ENCODE data around the gene TDO2. TPM values are rescaled to one million over a fixed set of nuclear protein-coding genes. Genes with fewer than 3 reads are reported as not detected.

Gene TDO2
- polyA plus RNA-seq, 1 donor (not counting 4 experiments of a cell fraction or from before 2014, with no cell fraction given), result not detected

DNA sequence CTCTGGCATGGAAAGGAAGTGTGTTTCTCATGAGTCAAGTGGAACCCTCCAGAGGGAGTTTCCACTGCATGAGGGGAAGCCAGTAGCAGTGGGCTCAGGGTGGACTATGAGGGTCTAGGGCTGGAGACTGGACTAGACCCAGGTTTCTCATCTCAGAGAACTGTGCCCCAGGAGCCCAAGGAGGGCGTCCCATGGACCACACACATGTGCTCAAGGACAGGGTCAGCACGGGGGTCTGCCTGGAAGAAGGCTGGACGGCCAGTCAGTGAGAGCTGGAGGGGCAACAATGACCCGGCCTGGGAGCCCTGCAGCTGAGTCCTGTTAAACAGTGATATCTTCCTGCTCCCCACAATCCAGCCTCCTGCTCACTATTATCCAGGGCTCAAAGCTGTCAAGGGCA lies 55.9 kb downstream of the TDO2 start:
- no peak overlapping the region for H3K27ac ChIP-seq (ENCODE audit: control insufficient read depth, insufficient read depth, low read length)
- no peaks in the 10 kb centered on the region for H3K36me3 ChIP-seq (ENCODE audit: control insufficient read depth in 2 of 2, extremely low read depth in 1 of 2, insufficient read depth in 2 of 2, low read length in 2 of 2)
- dilution Hi-C loops (cut with MboI; ENCODE audit: extremely low pct_ligation_motif_present, low sequenced_read_pairs), result no loop called here
- H3K9me3 ChIP-seq (ENCODE audit: control insufficient read depth, low read depth, low read length), result no peaks in the 10 kb centered on the region
- no peak overlapping the region for H3K4me2 ChIP-seq (ENCODE audit: control insufficient read depth, extremely low read depth, insufficient read depth, low read depth, low read length)
- no peaks in the 10 kb centered on the region for H3K79me2 ChIP-seq (ENCODE audit: control insufficient read depth, insufficient read depth, low read length)
- DNase-seq (ENCODE audit: low read depth, low spot score) (no peak), FAIRE-seq (no peak)
- no peaks in the 10 kb centered on the region for H3K9me1 ChIP-seq (ENCODE audit: control insufficient read depth, extremely low read depth, insufficient read depth, low read length)
- no peaks in the 10 kb centered on the region for H4K20me1 ChIP-seq (ENCODE audit: control insufficient read depth, extremely low read depth, insufficient read depth, low read length)
- peaks cover 6% of the 10 kb centered on the region for H3K4me1 ChIP-seq (ENCODE audit: control insufficient read depth, extremely low read depth, insufficient read depth, low read length)
- no peak overlapping the region for H3K9ac ChIP-seq (ENCODE audit: control insufficient read depth, extremely low read depth, insufficient read depth, low read length)
- H2AFZ ChIP-seq (ENCODE audit: control insufficient read depth, low read length), result no peak overlapping the region
- H3K27me3 ChIP-seq (ENCODE audit: control insufficient read depth, extremely low read depth, insufficient read depth, low read length), result no peaks in the 10 kb centered on the region
- TF ChIP-seq EZH2 (IDR thresholded peaks at IDR 0.05; ENCODE audit: low read length) (no peak), CTCF (optimal IDR thresholded peaks at IDR 0.05 in 1 of 3, IDR thresholded peaks at IDR 0.05 in 1 of 3, conservative IDR thresholded peaks at IDR 0.05 in 1 of 3; ENCODE audit: extremely low read depth in 1 of 3, insufficient read depth in 2 of 3, low read length in 3 of 3) (no peak)
- H3K4me3 ChIP-seq (ENCODE audit: control insufficient read depth in 2 of 3, extremely low read depth in 1 of 3, insufficient read depth in 2 of 3, low read depth in 1 of 3, low read length in 3 of 3), result no peak overlapping the region

GRCh38 chr4:155960522-155960921 lies 57.0 kb downstream of the TDO2 start:
- DNase-seq (ENCODE audit: low read depth, low spot score), result no peak
- no peaks in the 10 kb centered on the region for H3K79me2 ChIP-seq (ENCODE audit: control insufficient read depth, insufficient read depth, low read length)
- no peak overlapping the region for H3K9ac ChIP-seq (ENCODE audit: control insufficient read depth, extremely low read depth, insufficient read depth, low read length)
- H3K4me3 ChIP-seq (ENCODE audit: control insufficient read depth in 2 of 3, extremely low read depth in 1 of 3, insufficient read depth in 2 of 3, low read depth in 1 of 3, low read length in 3 of 3), result peak overlapping the region in 1 of 3 experiments; percentile 22
- dilution Hi-C loops (cut with MboI; ENCODE audit: extremely low pct_ligation_motif_present, low sequenced_read_pairs), result no loop called here
- peak overlapping the region; percentile 29 for H3K4me2 ChIP-seq (ENCODE audit: control insufficient read depth, extremely low read depth, insufficient read depth, low read depth, low read length)
- no peaks in the 10 kb centered on the region for H3K9me1 ChIP-seq (ENCODE audit: control insufficient read depth, extremely low read depth, insufficient read depth, low read length)
- no peaks in the 10 kb centered on the region for H4K20me1 ChIP-seq (ENCODE audit: control insufficient read depth, extremely low read depth, insufficient read depth, low read length)
- H2AFZ ChIP-seq (ENCODE audit: control insufficient read depth, low read length), result peak overlapping the region; percentile 54
- no peaks in the 10 kb centered on the region for H3K36me3 ChIP-seq (ENCODE audit: control insufficient read depth in 2 of 2, extremely low read depth in 1 of 2, insufficient read depth in 2 of 2, low read length in 2 of 2)
- TF ChIP-seq EZH2 (IDR thresholded peaks at IDR 0.05; ENCODE audit: low read length) (no peak), CTCF (optimal IDR thresholded peaks at IDR 0.05 in 1 of 3, IDR thresholded peaks at IDR 0.05 in 1 of 3, conservative IDR thresholded peaks at IDR 0.05 in 1 of 3; ENCODE audit: extremely low read depth in 1 of 3, insufficient read depth in 2 of 3, low read length in 3 of 3) (no peak)
- no peaks in the 10 kb centered on the region for H3K27me3 ChIP-seq (ENCODE audit: control insufficient read depth, extremely low read depth, insufficient read depth, low read length)
- peaks cover 9% of the 10 kb centered on the region for H3K4me1 ChIP-seq (ENCODE audit: control insufficient read depth, extremely low read depth, insufficient read depth, low read length)
- H3K9me3 ChIP-seq (ENCODE audit: control insufficient read depth, low read depth, low read length), result no peaks in the 10 kb centered on the region
- peak overlapping the region; percentile 10 for H3K27ac ChIP-seq (ENCODE audit: control insufficient read depth, insufficient read depth, low read length)
- peak; percentile 9 for FAIRE-seq

Data from keratinocyte (primary cell).